ENCODE results near the gene PLCD3. TPM values are rescaled to one million over a fixed set of nuclear protein-coding genes. Genes with fewer than 3 reads are reported as not detected.
A peak's percentile ranks its signal among the peaks of the same experiment; 100 is the strongest.

The PLCD3 gene
- total RNA-seq, 1 donor from 2014 or later: 34.1 TPM

- peak overlapping the region; percentile 98 for H3K27ac ChIP-seq
- no peaks in the 10 kb centered on the region for H3K36me3 ChIP-seq
- DNase-seq (ENCODE audit: extremely low spot score in 2 of 2): no peak
- no peaks in the 10 kb centered on the region for H3K27me3 ChIP-seq
- H3K4me3 ChIP-seq: peak overlapping the region; percentile 85 to 99
- TF ChIP-seq CTCF (IDR thresholded peaks at IDR 0.05): peak; percentile 67 to 88 (median 76)
- TF ChIP-seq POLR2AphosphoS5 (IDR thresholded peaks at IDR 0.05; ENCODE audit: insufficient read depth in 1 of 2, low read depth in 1 of 2): peak in 1 of 2 donors; percentile 36
- no peak for TF ChIP-seq POLR2A (IDR thresholded peaks at IDR 0.05)
- no peaks in the 10 kb centered on the region for H3K9me3 ChIP-seq
- peaks cover 63% of the 10 kb centered on the region for H3K4me1 ChIP-seq
- intact Hi-C loops (cut with DNase I): no loop called here
Observed at GRCh38 chr17:45131616-45132319, 547 bp downstream of the PLCD3 start.

GRCh38 chr17:45130681-45131615 is 1.4 kb downstream of the PLCD3 start:
- intact Hi-C loops (cut with DNase I): no loop called here
- DNase-seq (ENCODE audit: extremely low spot score in 2 of 2): no peak
- H3K4me3 ChIP-seq: peak overlapping the region; percentile 85 to 99
- H3K36me3 ChIP-seq: no peaks in the 10 kb centered on the region
- peaks cover 57% of the 10 kb centered on the region for H3K4me1 ChIP-seq
- H3K27ac ChIP-seq: peak overlapping the region; percentile 98
- no peaks in the 10 kb centered on the region for H3K27me3 ChIP-seq
- H3K9me3 ChIP-seq: no peaks in the 10 kb centered on the region
- TF ChIP-seq CTCF (IDR thresholded peaks at IDR 0.05): no peak
- TF ChIP-seq POLR2A (IDR thresholded peaks at IDR 0.05): no peak

GRCh38 chr17:45129940-45130680 is 2.2 kb downstream of the PLCD3 start:
- TF ChIP-seq POLR2A (IDR thresholded peaks at IDR 0.05) (no peak), POLR2AphosphoS5 (IDR thresholded peaks at IDR 0.05; ENCODE audit: insufficient read depth in 1 of 2, low read depth in 1 of 2) (no peak), CTCF (IDR thresholded peaks at IDR 0.05) (no peak)
- H3K27me3 ChIP-seq: no peaks in the 10 kb centered on the region
- H3K36me3 ChIP-seq: no peaks in the 10 kb centered on the region
- intact Hi-C loops (cut with DNase I): no loop called here
- DNase-seq (ENCODE audit: extremely low spot score in 2 of 2): no peak
- peak overlapping the region; percentile 98 for H3K27ac ChIP-seq
- no peak overlapping the region for H3K4me3 ChIP-seq
- H3K9me3 ChIP-seq: no peaks in the 10 kb centered on the region
- peaks cover 53% of the 10 kb centered on the region for H3K4me1 ChIP-seq

GRCh38 chr17:45129426-45129939 is 2.8 kb downstream of the PLCD3 start:
- Histone ChIP-seq H3K4me1 (peaks cover 59% of the 10 kb centered on the region), H3K27me3 (no peaks in the 10 kb centered on the region), H3K36me3 (no peaks in the 10 kb centered on the region), H3K4me3 (no peak overlapping the region), H3K9me3 (no peaks in the 10 kb centered on the region), H3K27ac (peak overlapping the region; percentile 98)
- intact Hi-C loops (cut with DNase I): no loop called here
- TF ChIP-seq POLR2AphosphoS5 (IDR thresholded peaks at IDR 0.05; ENCODE audit: insufficient read depth in 1 of 2, low read depth in 1 of 2): peak in 1 of 2 donors; percentile 26
- TF ChIP-seq CTCF (IDR thresholded peaks at IDR 0.05): no peak
- no peak for DNase-seq (ENCODE audit: extremely low spot score in 2 of 2)
